RKO (cell line): ENCODE measurements around the gene KRT80.
"Not testable (repeated sequence)": the region's sequence is repeated elsewhere in the genome, so short reads cannot be mapped to it uniquely, and the experiment has no call there.

Experiments
- DNase-seq: peaks from one replicate; pipeline ENCODE4 v3.0.0-alpha.2; 2016; ENCODE audit warnings: low spot score

Gene KRT80

GRCh38 chr12:52191841-52192791 lies at the start of gene KRT80:
TSS of gene KRT80 (minus strand) at chr12:52192014. CDS start at chr12:52191902, 112 bp downstream.
- peak; percentile 97 for DNase-seq

GRCh38 chr12:52241205-52241842 lies 49.5 kb upstream of the KRT80 start:
- no peak for DNase-seq

GRCh38 chr12:52240247-52240646 lies 48.4 kb upstream of the KRT80 start:
- not testable (repeated sequence) for DNase-seq

- no peak for DNase-seq
Measured at GRCh38 chr12:52239767-52240166, 48.0 kb upstream of the KRT80 start.

- no peak for DNase-seq
Measured at GRCh38 chr12:52238916-52239646, 47.3 kb upstream of the KRT80 start.

- no peak for DNase-seq
Measured at GRCh38 chr12:52238207-52238840, 46.5 kb upstream of the KRT80 start.

GRCh38 chr12:52236386-52237050 lies 44.7 kb upstream of the KRT80 start:
- DNase-seq, result no peak

GRCh38 chr12:52235822-52236361 lies 44.1 kb upstream of the KRT80 start:
- no peak for DNase-seq

GRCh38 chr12:52235001-52235764 lies 43.4 kb upstream of the KRT80 start:
- no peak for DNase-seq

- DNase-seq, result no peak
Measured at GRCh38 chr12:52234223-52234810, 42.5 kb upstream of the KRT80 start.

GRCh38 chr12:52233462-52234207 lies 41.8 kb upstream of the KRT80 start:
- DNase-seq, result no peak

- no peak for DNase-seq
Measured at GRCh38 chr12:52232674-52233461, 41.1 kb upstream of the KRT80 start, which contains the start of gene KRT7. TSS of gene KRT7 (plus strand) at chr12:52233243. CDS start at chr12:52233297, 54 bp downstream.

- no peak for DNase-seq
Measured at GRCh38 chr12:52232203-52232673, 40.4 kb upstream of the KRT80 start.

GRCh38 chr12:52231305-52232202 lies 39.7 kb upstream of the KRT80 start:
- DNase-seq, result no peak

- peak; percentile 36 for DNase-seq
Measured at GRCh38 chr12:52230364-52231281, 38.8 kb upstream of the KRT80 start.

- no peak for DNase-seq
Measured at GRCh38 chr12:52229836-52230343, 38.1 kb upstream of the KRT80 start.
